GM21825 (cell line): ENCODE measurements around the gene B3GNT2.

Source experiments
- ATAC-seq: cut with Tn5 transposase; IDR thresholded peaks from one replicate; pipeline ENCODE4 v1.9.1; 2021; ENCODE audit warnings: mild to moderate bottlenecking, moderate library complexity; ENCODE audit not compliant: unreplicated experiment

B3GNT2 gene

DNA sequence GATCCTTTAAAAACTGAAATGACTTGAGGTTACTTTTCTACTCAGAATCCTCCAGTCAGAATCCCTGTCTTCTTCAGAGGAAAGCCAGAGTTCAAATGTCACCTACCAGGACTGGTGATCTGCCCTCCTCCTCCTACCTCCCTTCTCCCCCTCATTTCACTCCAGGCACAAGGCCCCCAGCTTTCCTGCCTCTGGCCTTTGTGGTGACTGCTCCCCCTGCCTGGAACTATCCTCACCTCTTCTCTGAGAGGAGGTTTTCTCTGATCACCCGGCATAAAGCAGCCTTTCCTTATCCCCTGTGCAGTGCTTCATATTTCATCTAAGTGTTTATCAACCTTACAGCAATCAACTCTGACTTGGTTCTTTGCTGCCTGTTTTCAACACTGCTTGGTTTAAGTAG is 6.8 kb downstream of the B3GNT2 start:
- no peak for ATAC-seq

DNA sequence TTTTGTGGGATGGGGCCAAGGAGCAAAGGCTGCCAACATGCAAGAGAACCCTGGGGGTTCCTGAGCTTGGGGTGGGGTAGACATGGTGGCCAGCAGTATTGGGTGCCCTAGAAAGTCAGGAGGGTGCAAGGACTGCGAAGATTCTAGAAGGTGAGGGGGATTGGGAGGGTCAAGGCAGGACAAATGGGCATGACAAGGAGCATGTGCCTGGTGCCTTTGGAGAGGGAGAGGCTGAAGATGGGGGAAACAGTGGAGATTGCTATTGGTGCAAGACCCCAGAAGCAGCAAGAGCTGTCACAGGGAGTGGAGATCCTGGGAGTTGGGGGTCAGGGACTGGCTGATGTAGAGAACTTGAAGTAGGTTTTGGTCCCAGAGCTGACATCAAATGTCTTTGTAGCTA is 7.5 kb downstream of the B3GNT2 start:
- ATAC-seq = no peak

GRCh38 chr2:62204998-62205496 is 9.1 kb downstream of the B3GNT2 start:
- no peak for ATAC-seq

- ATAC-seq = no peak
These were observed 9.6 kb downstream of the B3GNT2 start for GRCh38 chr2:62205554-62205953.

DNA sequence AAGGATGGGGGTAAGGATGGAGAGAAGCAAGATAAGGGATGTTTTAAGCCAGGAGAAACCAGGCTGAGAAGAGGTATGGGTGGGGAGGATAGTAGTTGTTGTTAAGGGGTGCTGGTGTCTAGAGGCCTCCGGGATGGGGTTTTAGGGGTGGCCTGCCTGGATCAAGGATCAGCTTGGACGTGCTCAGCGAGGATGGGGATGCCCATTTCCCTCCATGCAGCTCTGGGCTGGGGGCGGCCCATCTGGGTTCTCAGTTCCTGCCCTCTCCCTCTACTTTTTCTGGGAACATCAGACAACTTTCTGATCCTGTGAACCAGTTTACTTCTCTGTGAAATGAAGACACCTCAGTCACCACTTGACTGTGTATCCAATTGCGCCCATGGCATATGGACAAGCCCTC is 10.1 kb downstream of the B3GNT2 start:
- ATAC-seq = no peak

GRCh38 chr2:62207491-62207890 is 11.6 kb downstream of the B3GNT2 start:
- no peak for ATAC-seq

DNA sequence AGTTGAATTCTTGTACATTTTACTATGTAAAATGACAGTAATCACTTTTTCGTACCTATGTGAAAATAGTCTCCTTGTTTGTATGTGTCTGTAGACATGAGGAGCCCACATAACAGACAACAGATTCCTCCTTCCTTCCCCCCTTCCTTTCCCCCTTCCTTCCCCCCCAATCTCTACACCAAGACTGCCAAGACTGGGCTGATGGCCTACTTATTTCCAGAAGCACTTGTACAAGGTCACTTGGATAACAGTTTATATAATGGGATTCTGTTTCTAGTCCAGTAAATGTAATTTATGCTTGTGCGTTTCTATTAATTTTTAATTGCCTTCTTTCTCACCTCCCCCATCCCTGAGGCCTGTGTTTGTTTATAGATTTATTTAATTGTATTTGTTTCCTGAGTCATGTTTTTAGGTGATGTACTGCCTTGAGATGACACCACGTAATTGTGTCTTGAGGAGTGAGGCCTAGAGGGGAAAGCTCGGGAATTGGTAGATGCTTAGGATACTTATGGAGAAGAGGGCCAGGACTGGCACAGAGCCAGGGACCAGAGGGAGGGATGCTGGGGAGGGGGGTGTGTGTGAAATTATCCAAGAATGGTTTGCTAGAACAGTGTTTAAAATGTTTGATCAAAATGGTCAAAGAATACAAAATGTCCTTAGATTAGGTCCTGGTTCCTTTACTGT is 12.3 kb downstream of the B3GNT2 start:
- ATAC-seq = no peak

DNA sequence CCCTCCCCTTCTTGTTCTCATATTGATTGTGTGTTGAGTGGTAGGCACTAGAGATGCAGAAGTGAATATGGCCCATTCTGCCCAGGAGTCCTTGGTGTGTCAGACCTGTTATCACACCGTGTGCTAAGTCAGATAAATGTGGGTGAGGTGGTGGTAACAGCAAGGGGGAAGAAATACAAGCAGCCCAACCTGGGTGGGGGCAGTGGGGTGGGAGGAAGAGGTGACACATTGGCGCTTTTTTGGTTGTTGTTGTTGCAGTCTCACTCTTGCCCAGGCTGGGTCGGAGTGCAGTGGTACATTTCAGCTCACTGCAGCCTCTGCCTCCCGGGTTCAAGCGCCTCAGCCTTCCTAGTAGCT is 12.8 kb downstream of the B3GNT2 start:
- no peak for ATAC-seq

- ATAC-seq = no peak
These were observed 13.6 kb downstream of the B3GNT2 start for GRCh38 chr2:62209427-62209991.

DNA sequence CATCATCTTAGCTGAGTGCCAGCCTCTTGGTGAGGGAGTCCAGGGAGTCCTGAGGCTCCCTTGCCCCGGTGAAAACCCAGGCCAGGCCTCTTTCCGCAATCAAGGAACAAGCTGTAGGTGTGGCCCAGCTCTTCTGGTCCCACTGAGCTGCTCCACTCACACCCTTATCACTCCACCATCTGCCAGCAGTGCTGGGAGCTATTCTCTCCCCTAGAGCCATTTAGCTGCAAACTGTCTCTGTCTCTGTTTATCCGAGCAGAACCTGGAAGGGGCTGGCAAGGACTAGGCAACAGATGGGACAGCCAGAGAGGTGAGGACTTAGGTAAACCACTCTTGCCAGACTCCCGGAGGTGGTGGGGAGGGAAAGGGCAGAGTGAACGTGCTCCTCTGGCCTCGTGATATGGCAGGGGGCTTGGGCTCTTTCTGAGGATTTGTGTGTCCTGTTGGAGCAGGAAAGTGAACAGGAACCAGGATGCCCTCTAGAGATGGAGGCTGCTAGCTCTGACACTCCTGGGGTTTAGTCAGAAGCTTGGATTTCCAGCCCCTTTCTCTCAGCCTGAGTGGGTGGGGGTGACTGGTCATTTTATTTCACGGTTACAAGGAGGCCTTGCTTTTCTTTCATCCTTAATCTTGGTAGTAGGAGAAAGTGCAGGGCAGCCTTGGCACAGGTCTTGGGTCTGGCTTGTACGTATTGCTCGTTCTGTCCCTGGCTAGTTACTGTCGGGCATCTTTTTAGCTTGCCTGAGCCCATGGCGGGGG is 19.6 kb downstream of the B3GNT2 start:
- ATAC-seq = no peak

DNA sequence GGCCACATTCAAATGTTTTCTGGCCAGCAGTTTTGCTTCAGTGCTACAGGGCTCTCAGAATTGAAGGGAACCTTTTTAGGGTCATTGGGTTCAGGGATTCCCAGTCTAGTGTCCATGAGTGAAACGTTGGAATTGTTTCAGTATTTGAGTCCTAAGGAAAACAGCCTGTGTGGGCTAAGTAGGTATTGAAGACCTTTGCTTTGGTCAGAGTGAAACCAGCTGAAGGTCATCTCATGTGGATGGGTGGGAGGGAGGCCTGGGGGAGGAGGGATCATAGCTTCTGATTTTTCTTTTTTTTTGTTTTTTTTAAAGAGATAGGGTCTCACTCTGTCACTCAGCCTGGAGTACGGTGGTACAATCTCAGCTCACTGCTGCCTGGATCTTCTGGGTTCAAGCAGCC is 20.2 kb downstream of the B3GNT2 start:
- no peak for ATAC-seq

- ATAC-seq = no peak
These were observed 20.7 kb downstream of the B3GNT2 start for GRCh38 chr2:62216616-62217015.

DNA sequence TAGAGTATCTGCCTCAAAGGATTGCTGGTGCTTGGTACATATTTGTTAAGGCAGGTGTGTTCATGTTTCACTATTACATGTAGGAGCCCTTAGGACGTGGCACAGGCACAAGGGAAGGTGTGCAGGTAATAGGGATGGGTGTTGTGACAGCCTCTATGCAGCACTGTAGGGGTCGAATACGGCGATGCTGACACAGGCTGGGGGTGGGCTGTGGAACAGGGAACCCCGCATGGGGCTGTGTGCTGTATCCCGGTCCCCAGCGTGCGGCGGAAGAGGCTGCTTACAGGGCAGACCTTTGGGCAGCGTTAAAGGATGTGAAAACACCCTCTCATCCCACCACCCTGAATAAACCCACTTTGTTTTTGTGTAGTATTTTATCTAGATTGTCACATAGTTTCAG is 21.5 kb downstream of the B3GNT2 start:
- no peak for ATAC-seq

DNA sequence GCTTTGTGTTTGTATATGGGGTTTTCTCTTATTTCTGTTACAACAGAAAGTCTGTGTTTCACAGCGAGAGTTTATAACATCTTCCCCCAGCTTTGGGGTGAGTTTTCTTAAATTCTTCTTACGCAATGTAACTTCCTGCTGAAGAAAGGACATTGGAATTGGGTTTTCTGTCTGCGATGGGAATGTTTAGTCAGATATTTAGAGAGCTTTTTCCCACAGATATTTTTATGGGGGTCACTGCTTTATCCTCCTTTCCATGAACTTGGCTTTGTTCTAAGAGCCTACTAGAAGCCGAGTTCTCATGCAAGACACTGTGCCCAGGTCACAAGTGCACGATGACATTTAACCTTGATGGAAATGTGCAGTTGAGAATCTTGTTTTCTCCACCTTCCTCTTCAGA is 22.1 kb downstream of the B3GNT2 start:
- no peak for ATAC-seq

DNA sequence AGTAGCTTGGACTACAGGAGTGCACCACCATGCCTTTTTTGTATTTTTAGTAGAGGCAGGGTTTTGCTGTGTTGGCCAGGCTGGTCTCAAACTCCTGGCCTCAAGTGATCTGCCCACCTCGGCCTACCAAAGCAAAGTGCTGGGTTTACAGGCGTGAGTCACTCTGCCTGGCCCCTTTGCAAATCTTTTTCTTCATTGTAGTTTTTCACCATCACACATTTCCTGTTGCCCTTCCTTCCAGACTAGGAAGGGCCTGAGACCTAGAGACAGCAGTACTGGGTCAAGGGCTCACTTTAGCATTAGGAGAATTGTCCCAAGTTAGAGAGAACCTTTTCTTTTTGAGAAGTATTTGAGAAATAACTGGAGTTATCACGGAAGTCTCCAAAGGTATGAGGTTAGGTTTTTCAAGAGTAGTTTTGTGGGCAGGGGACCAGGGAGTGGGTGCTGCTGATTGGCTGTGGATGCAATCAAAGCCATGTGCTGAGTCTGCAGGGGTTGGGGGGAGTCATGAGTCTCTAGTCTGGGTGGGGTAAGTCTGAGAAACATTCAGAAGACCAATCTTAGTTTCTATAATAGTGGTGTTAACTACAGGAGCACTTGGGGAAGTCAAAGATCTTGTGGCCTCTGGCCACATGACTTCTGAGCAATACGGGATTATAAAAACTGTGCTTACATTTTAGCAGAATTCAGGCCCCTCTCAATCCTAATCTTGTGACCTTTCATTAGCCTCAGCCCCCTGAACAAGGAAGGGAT is 23.7 kb downstream of the B3GNT2 start:
- ATAC-seq = no peak

- ATAC-seq = no peak
These were observed 25.2 kb downstream of the B3GNT2 start for GRCh38 chr2:62221141-62221540.

DNA sequence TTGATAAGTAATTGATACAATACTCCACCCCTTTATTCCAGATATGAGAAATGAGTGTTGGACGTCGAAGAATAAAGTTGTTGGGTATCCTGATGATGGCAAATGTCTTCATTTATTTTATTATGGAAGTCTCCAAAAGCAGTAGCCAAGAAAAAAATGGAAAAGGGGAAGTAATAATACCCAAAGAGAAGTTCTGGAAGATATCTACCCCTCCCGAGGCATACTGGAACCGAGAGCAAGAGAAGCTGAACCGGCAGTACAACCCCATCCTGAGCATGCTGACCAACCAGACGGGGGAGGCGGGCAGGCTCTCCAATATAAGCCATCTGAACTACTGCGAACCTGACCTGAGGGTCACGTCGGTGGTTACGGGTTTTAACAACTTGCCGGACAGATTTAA is 26.3 kb downstream of the B3GNT2 start:
- no peak for ATAC-seq

DNA sequence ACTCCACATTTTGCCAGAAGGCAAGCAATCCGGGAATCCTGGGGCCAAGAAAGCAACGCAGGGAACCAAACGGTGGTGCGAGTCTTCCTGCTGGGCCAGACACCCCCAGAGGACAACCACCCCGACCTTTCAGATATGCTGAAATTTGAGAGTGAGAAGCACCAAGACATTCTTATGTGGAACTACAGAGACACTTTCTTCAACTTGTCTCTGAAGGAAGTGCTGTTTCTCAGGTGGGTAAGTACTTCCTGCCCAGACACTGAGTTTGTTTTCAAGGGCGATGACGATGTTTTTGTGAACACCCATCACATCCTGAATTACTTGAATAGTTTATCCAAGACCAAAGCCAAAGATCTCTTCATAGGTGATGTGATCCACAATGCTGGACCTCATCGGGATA is 26.8 kb downstream of the B3GNT2 start:
- no peak for ATAC-seq

DNA sequence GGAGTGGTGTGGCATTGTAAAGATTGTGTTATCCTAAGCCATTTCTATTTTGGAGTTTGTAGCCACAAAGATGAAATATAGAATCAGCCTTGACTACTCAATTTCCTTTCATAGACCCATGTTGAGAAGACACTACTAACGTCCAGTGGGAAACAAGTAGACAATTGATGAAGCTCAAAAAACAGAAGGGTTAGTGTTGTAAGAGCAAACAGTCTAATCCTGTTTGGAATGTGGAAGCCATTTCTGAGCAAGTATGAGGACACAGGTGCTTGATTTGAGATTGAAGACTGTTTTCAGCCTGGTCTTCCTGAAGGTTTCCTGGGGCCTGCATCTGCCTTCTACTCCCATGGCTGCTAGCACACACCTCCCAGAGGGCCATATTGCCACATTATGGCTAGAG is 29.1 kb downstream of the B3GNT2 start:
- ATAC-seq = no peak

DNA sequence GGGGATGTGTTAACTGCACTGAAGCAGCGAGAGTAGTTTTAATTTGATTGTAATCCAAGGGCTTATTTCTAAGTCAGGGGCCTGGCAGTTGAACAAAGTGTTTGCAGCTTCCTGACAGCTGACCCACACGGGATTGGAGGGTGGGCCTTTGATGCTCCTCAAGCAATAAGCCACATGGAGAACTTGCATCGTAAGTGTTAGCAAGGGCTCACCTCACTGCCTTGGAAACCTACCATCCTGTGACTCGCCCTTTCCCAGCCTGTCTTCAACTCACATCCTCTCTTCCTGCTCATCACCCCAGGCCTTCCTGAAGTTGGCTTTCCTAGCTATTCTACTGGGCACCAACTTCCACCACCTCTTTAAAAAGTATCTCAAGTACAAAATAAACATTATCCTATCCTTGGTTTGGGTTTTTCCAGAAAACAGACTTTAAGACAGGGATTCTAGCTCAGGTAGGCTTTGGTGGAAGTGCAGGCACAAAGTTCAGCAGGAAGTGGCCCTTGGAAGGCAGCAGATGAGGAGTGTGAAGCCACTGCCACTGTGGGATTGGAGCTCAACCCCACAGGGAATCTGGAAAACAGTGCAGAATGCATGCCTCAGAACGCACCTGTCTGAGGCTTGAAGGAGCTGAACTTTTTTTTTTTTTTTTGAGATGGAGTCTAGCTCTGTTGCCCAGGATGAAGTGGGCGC is 31.6 kb downstream of the B3GNT2 start:
- ATAC-seq = no peak

GRCh38 chr2:62229082-62229605 is 33.2 kb downstream of the B3GNT2 start:
- ATAC-seq = no peak
